CD14-positive monocyte (primary cell): ENCODE results near the gene KIZ. TPM values are rescaled to one million over a fixed set of nuclear protein-coding genes. Genes with fewer than 3 reads are reported as not detected.

Experiments
- DNase-seq, 3 donors: peaks; one replicate each; pipeline ENCODE4 v3.0.0-alpha.2; 2011 to 2022
- H2AFZ ChIP-seq: 2 replicates; pipeline ENCODE4 v1.6.0; 2012; ENCODE audit warnings: mild to moderate bottlenecking, low read depth, low read length, inconsistent platforms; ENCODE audit not compliant: insufficient read depth, poor library complexity, severe bottlenecking
- H3K27ac ChIP-seq, 2 donors: 1 replicate in 1 of 2; 2 replicates in 1 of 2; pipeline ENCODE4 v1.5.1; 2012 to 2013; ENCODE audit warnings: low read length in 2 of 2, control low read depth in 1 of 2, inconsistent platforms in 1 of 2, low read depth in 1 of 2, mild to moderate bottlenecking in 1 of 2
- H3K27me3 ChIP-seq, 2 donors: one replicate each; pipeline versions ENCODE4 v1.6.0 to v1.6.1; 2011 to 2013; ENCODE audit warnings: low read length in 2 of 2; ENCODE audit not compliant: control insufficient read depth in 2 of 2, insufficient read depth in 2 of 2
- H3K36me3 ChIP-seq, 2 donors: replicated peaks in 1 of 2; 1 replicate in 1 of 2; 2 replicates in 1 of 2; pipeline versions ENCODE4 v1.5.1 to v1.6.1; 2012 to 2013; ENCODE audit warnings: low read length in 2 of 2, control low read depth in 1 of 2, inconsistent platforms in 1 of 2, mild to moderate bottlenecking in 1 of 2; ENCODE audit not compliant: insufficient read depth in 2 of 2, control insufficient read depth in 1 of 2
- H3K4me1 ChIP-seq, 2 donors: 1 replicate in 1 of 2; 2 replicates in 1 of 2; pipeline versions ENCODE4 v1.5.1 to v1.6.1; 2012 to 2013; ENCODE audit warnings: low read length in 2 of 2, control low read depth in 1 of 2, inconsistent platforms in 1 of 2, mild to moderate bottlenecking in 1 of 2, moderate library complexity in 1 of 2; ENCODE audit not compliant: insufficient read depth in 2 of 2, control insufficient read depth in 1 of 2
- H3K4me2 ChIP-seq: replicated peaks from 2 replicates; pipeline ENCODE3; 2012; ENCODE audit warnings: low read length, moderate library complexity, mild to moderate bottlenecking; ENCODE audit not compliant: poor library complexity, severe bottlenecking; ENCODE audit errors: extremely low read depth
- H3K4me3 ChIP-seq, 3 experiments: fragments of 200-600 bp in 1 of 3; sonication (generic) in 1 of 3; replicated peaks in 1 of 3; 1 replicate in 2 of 3; 2 replicates in 1 of 3; pipeline ENCODE4 v1.5.1; 2011 to 2013; ENCODE audit warnings: low read length in 3 of 3, mild to moderate bottlenecking in 3 of 3, control low read depth in 2 of 3, low read depth in 2 of 3, inconsistent platforms in 1 of 3, moderate library complexity in 1 of 3
- H3K79me2 ChIP-seq: 2 replicates; pipeline ENCODE4 v1.6.0; 2012; ENCODE audit warnings: mild to moderate bottlenecking, control low read depth, inconsistent platforms, low read length, moderate library complexity; ENCODE audit not compliant: insufficient read depth
- H3K9ac ChIP-seq: 2 replicates; pipeline ENCODE4 v1.6.0; 2017; ENCODE audit warnings: low read length, mild to moderate bottlenecking; ENCODE audit not compliant: insufficient read depth, poor library complexity, severe bottlenecking
- H3K9me3 ChIP-seq, 2 donors: replicated peaks in 1 of 2; 1 replicate in 1 of 2; 2 replicates in 1 of 2; pipeline versions ENCODE4 v1.5.1 to v1.6.1; 2012 to 2013; ENCODE audit warnings: low read length in 2 of 2, control low read depth in 1 of 2; ENCODE audit not compliant: control insufficient read depth in 1 of 2, insufficient read depth in 1 of 2
- H4K20me1 ChIP-seq: 2 replicates; pipeline ENCODE4 v1.6.0; 2012; ENCODE audit warnings: mild to moderate bottlenecking, low read length, control low read depth, moderate library complexity; ENCODE audit not compliant: insufficient read depth
- H3K27ac Mint-ChIP-seq, 7 donors: one replicate each; pipeline ENCODE4 v1.8.0; 2020; ENCODE audit warnings: mild to moderate bottlenecking in 7 of 7, mixed read lengths in 7 of 7, moderate library complexity in 6 of 7, inconsistent platforms in 2 of 7
- H3K27me3 Mint-ChIP-seq, 3 donors: one replicate each; pipeline ENCODE4 v1.8.0; 2021 to 2022; ENCODE audit warnings: low read depth in 3 of 3, mild to moderate bottlenecking in 3 of 3, mixed read lengths in 3 of 3, moderate library complexity in 3 of 3, inconsistent platforms in 1 of 3
- H3K36me3 Mint-ChIP-seq, 2 donors: one replicate each; pipeline ENCODE4 v1.8.0; 2020; ENCODE audit warnings: mixed read lengths in 2 of 2, inconsistent platforms in 1 of 2, mild to moderate bottlenecking in 1 of 2
- H3K4me1 Mint-ChIP-seq: one replicate; pipeline ENCODE4 v1.8.0; 2020; ENCODE audit warnings: mild to moderate bottlenecking, mixed read lengths
- H3K4me3 Mint-ChIP-seq, 2 donors: one replicate each; pipeline ENCODE4 v1.8.0; 2020; ENCODE audit warnings: mild to moderate bottlenecking in 2 of 2, mixed read lengths in 2 of 2, moderate library complexity in 1 of 2
- H3K9me3 Mint-ChIP-seq, 7 donors: one replicate each; pipeline ENCODE4 v1.8.0; 2020 to 2022; ENCODE audit warnings: mixed read lengths in 7 of 7, mild to moderate bottlenecking in 6 of 7, moderate library complexity in 6 of 7, inconsistent platforms in 2 of 7
- CTCF ChIP-seq: fragments of 200-600 bp; IDR thresholded peaks from one replicate; pipeline ENCODE4 v1.8.0; 2022; ENCODE audit warnings: antibody characterized with exemption, mild to moderate bottlenecking
- WGBS: methylation state at CpG from one replicate; pipeline ENCODE4 v1.1.5; 2013; ENCODE audit warnings: missing lambda C conversion rate; ENCODE audit not compliant: insufficient coverage; 5-methylcytosine and 5-hydroxymethylcytosine counted together
- intact Hi-C, 2 donors: fragments of 100-400 bp; cut with micrococcal nuclease; formaldehyde crosslinking; loops; one replicate each; pipeline versions ENCODE4 v1.15.0 to v1.15.1; 2023
- polyA plus RNA-seq, 3 donors: library from polyadenylated mRNA; depleted of rRNA in 1 of 3; unstranded in 2 of 3; stranded (reverse) in 1 of 3; fragments of 300-500 nt in 2 of 3; fragments of >200 nt in 1 of 3; fragmentation: Illumina TruSeq in 2 of 3; gene quantifications; 1 replicate in 2 of 3; 2 replicates in 1 of 3; pipeline ENCODE4 v1.2.3, GENCODE V29; 2012 to 2021

Gene KIZ
- polyA plus RNA-seq, 3 donors = 7.2 to 13.2 (median 10.2) TPM

- H3K9me3 Mint-ChIP-seq = no peaks in the 10 kb centered on the region
- Histone ChIP-seq H3K9me3 (no peaks in the 10 kb centered on the region), H2AFZ (no peak overlapping the region), H3K9ac (no peak overlapping the region), H3K4me3 (no peak overlapping the region), H3K4me2 (no peak overlapping the region), H3K79me2 (no peaks in the 10 kb centered on the region), H3K36me3 (no peaks in the 10 kb centered on the region), H3K27me3 (peaks cover 29 to 33% of the 10 kb centered on the region in 2 donors), H3K4me1 (peaks cover 17 to 19% of the 10 kb centered on the region in 2 donors), H3K27ac (no peak overlapping the region), H4K20me1 (no peaks in the 10 kb centered on the region)
- H3K4me3 Mint-ChIP-seq = no peak overlapping the region
- WGBS = 93% methylated on average over 3 of the region's 9 CpGs
- TF ChIP-seq CTCF = no peak
- no peak overlapping the region for H3K27ac Mint-ChIP-seq
- intact Hi-C loops = no loop called here
- no peaks in the 10 kb centered on the region for H3K36me3 Mint-ChIP-seq
- DNase-seq = no peak
- peaks cover 21% of the 10 kb centered on the region for H3K4me1 Mint-ChIP-seq
- H3K27me3 Mint-ChIP-seq = peaks cover 33 to 39% (median 37%) of the 10 kb centered on the region in 3 donors
Observed at GRCh38 chr20:21087862-21088540, 37.9 kb upstream of the KIZ start.

- Histone ChIP-seq H3K9ac (no peak overlapping the region), H3K36me3 (no peaks in the 10 kb centered on the region), H3K4me1 (peaks cover 17 to 19% of the 10 kb centered on the region in 2 donors), H3K9me3 (no peaks in the 10 kb centered on the region), H3K27me3 (peaks cover 40 to 47% of the 10 kb centered on the region in 2 donors), H2AFZ (no peak overlapping the region), H3K4me2 (peak overlapping the region; percentile 56), H3K27ac (no peak overlapping the region), H4K20me1 (no peaks in the 10 kb centered on the region), H3K79me2 (no peaks in the 10 kb centered on the region), H3K4me3 (peak overlapping the region in 1 of 3 experiments; percentile 57)
- peak overlapping the region in 2 of 7 donors; percentile 9 to 18 for H3K27ac Mint-ChIP-seq
- no peaks in the 10 kb centered on the region for H3K9me3 Mint-ChIP-seq
- intact Hi-C loops = no loop called here
- peak overlapping the region in 1 of 2 donors; percentile 48 for H3K4me3 Mint-ChIP-seq
- H3K27me3 Mint-ChIP-seq = peaks cover 34 to 43% (median 42%) of the 10 kb centered on the region in 3 donors
- DNase-seq = no peak
- H3K4me1 Mint-ChIP-seq = peaks cover 19% of the 10 kb centered on the region
- no peak for TF ChIP-seq CTCF
- 72% methylated on average over 3 of the region's 8 CpGs for WGBS
- H3K36me3 Mint-ChIP-seq = no peaks in the 10 kb centered on the region
Observed at GRCh38 chr20:21089391-21089790, 36.5 kb upstream of the KIZ start.
